GM12878 (cell line): ENCODE results near the gene RACK1. TPM values are rescaled to one million over a fixed set of nuclear protein-coding genes. Genes with fewer than 3 reads are reported as not detected.

Experiments
- ATAC-seq: fragments of 200-7000 bp; cut with Tn5 transposase; 3 replicates; pipeline ENCODE4 v1.9.1; 2020; ENCODE audit warnings: mild to moderate bottlenecking, moderate library complexity
- BruUV-seq: library from RNA; stranded (reverse); fragments of 400-500 nt; replicated peaks from 2 replicates; lab custom pipeline; 2021; lab: Mats Ljungman, UMichigan
- CTCF ChIA-PET: fragments of 300-600 bp; sonication (Branson Sonifier 250); formaldehyde crosslinking; extraction: SDS; loops from one replicate; lab custom pipeline; 2021; ENCODE audit warnings: inconsistent platforms; lab: Yijun Ruan, JAX
- POLR2A ChIA-PET: fragments of 350-600 bp; formaldehyde crosslinking; extraction: SDS; loops from one replicate; lab custom pipeline; 2021; ENCODE audit warnings: inconsistent platforms; lab: Charles Lee
- RAD21 ChIA-PET: fragments of 300-600 bp; sonication (Branson Sonifier 250); formaldehyde crosslinking; loops from one replicate; lab custom pipeline; 2023; ENCODE audit warnings: antibody characterized with exemption; ENCODE audit not compliant: unreplicated experiment; lab: Charles Lee
- SMC1A ChIA-PET: fragments of 300-600 bp; sonication (Branson Sonifier 250); formaldehyde crosslinking; loops from one replicate; lab custom pipeline; 2023; ENCODE audit not compliant: unreplicated experiment, uncharacterized antibody; lab: Charles Lee
- DNase-seq: peaks from one replicate; pipeline ENCODE4 v3.0.0-alpha.2; 2011; ENCODE audit warnings: low read depth, low spot score
- FAIRE-seq: peaks from 3 replicates; lab custom pipeline; 2011; peaks lifted over from hg19 to GRCh38; lab: Jason Lieb, UNC
- H2AFZ ChIP-seq: 2 replicates; pipeline ENCODE4 v1.6.0; 2011; ENCODE audit warnings: low read depth, low read length, control low read depth; ENCODE audit not compliant: control insufficient read depth
- H3K27ac ChIP-seq: 2 replicates; pipeline ENCODE4 v1.5.1; 2011; ENCODE audit warnings: control low read depth; ENCODE audit not compliant: control insufficient read depth, insufficient read depth
- H3K27me3 ChIP-seq, 2 experiments: replicated peaks in 1 of 2; 2 replicates each; pipeline versions ENCODE4 v1.6.0 to v1.6.1; 2011; ENCODE audit warnings: low read length in 1 of 2; ENCODE audit not compliant: control insufficient read depth in 2 of 2, insufficient read depth in 2 of 2
- H3K36me3 ChIP-seq, 2 experiments: 2 replicates each; pipeline ENCODE4 v1.5.1; 2011; ENCODE audit warnings: low read length in 1 of 2; ENCODE audit not compliant: control insufficient read depth in 2 of 2, insufficient read depth in 2 of 2
- H3K4me1 ChIP-seq: 2 replicates; pipeline ENCODE4 v1.6.1; 2011; ENCODE audit warnings: mild to moderate bottlenecking, low read length, moderate library complexity, mixed read lengths; ENCODE audit not compliant: control insufficient read depth, insufficient read depth
- H3K4me2 ChIP-seq: 2 replicates; pipeline ENCODE4 v1.6.0; 2011; ENCODE audit warnings: control low read depth; ENCODE audit not compliant: control insufficient read depth, insufficient read depth
- H3K4me3 ChIP-seq: fragments of 200-600 bp; sonication (generic); 2 replicates; pipeline ENCODE4 v1.5.1; 2016
- H3K79me2 ChIP-seq: 2 replicates; pipeline ENCODE4 v1.6.0; 2011; ENCODE audit warnings: low read length; ENCODE audit not compliant: control insufficient read depth, insufficient read depth
- H3K9ac ChIP-seq: 2 replicates; pipeline ENCODE4 v1.8.0; 2011; ENCODE audit warnings: low read length, control low read depth, mixed read lengths; ENCODE audit not compliant: control insufficient read depth, insufficient read depth
- H3K9me3 ChIP-seq: replicated peaks from 3 replicates; pipeline ENCODE4 v1.5.1; 2011; ENCODE audit warnings: mild to moderate bottlenecking, low read length; ENCODE audit not compliant: control insufficient read depth, insufficient read depth
- H4K20me1 ChIP-seq: 2 replicates; pipeline ENCODE4 v1.6.0; 2011; ENCODE audit not compliant: control insufficient read depth, insufficient read depth
- ATF7 ChIP-seq: fragments of 450-650 bp; IDR thresholded peaks from 2 replicates; pipeline ENCODE4 v1.6.1; 2016; ENCODE audit warnings: low read depth, mild to moderate bottlenecking
- CREM ChIP-seq: IDR thresholded peaks from 2 replicates; pipeline ENCODE4 v1.6.1; 2014; ENCODE audit warnings: antibody characterized with exemption, low read depth
- EP300 ChIP-seq, 2 experiments: fragments of 150-350 bp in 1 of 2; IDR thresholded peaks; 2 replicates each; pipeline ENCODE4 v1.6.1; 2011 to 2012; ENCODE audit warnings: low read depth in 2 of 2, low read length in 2 of 2, borderline replicate concordance in 1 of 2, improper control_type of control experiment in 1 of 2, inconsistent platforms in 1 of 2; ENCODE audit not compliant: control insufficient read depth in 1 of 2
- MTA3 ChIP-seq: IDR thresholded peaks from 2 replicates; pipeline ENCODE4 v1.6.1; 2012; ENCODE audit warnings: low read length, inconsistent platforms, borderline replicate concordance
- MXI1 ChIP-seq: fragments of 150-350 bp; IDR thresholded peaks from 2 replicates; pipeline ENCODE4 v1.6.1; 2011; ENCODE audit warnings: low read depth, mild to moderate bottlenecking, inconsistent platforms, low read length, improper control_type of control experiment
- POLR2A ChIP-seq: IDR thresholded peaks from 2 replicates; pipeline ENCODE4 v1.6.1; 2011; ENCODE audit warnings: low read depth, mild to moderate bottlenecking, low read length
- POLR2AphosphoS5 ChIP-seq: IDR thresholded peaks from 2 replicates; pipeline ENCODE4 v1.6.1; 2011; ENCODE audit warnings: mild to moderate bottlenecking, low read length, inconsistent platforms
- POU2F2 ChIP-seq: IDR thresholded peaks from 3 replicates; pipeline ENCODE4 v1.6.1; 2011; ENCODE audit warnings: low read depth, mild to moderate bottlenecking, low read length, borderline replicate concordance
- RB1 ChIP-seq: fragments of 450-650 bp; formaldehyde crosslinking; IDR thresholded peaks from 2 replicates; pipeline ENCODE4 v1.6.1; 2017; ENCODE audit warnings: mild to moderate bottlenecking, borderline replicate concordance
- SMAD5 ChIP-seq: IDR thresholded peaks from 2 replicates; pipeline ENCODE4 v1.6.1; 2016; ENCODE audit warnings: antibody characterized with exemption, low read depth
- SREBF2 ChIP-seq: IDR thresholded peaks from 2 replicates; pipeline ENCODE4 v1.6.1; 2012; ENCODE audit warnings: mild to moderate bottlenecking, low read length
- TCF12 ChIP-seq: IDR thresholded peaks from 2 replicates; pipeline ENCODE4 v1.6.1; 2011; ENCODE audit warnings: low read depth, mild to moderate bottlenecking, low read length
- ZSCAN29 ChIP-seq: fragments of 450-650 bp; IDR thresholded peaks from 2 replicates; pipeline ENCODE4 v1.6.1; 2017; ENCODE audit warnings: mild to moderate bottlenecking, moderate library complexity
- ZZZ3 ChIP-seq: IDR thresholded peaks from 2 replicates; pipeline ENCODE4 v1.6.1; 2011; ENCODE audit warnings: low read depth; ENCODE audit not compliant: control insufficient read depth, insufficient read length
- WGBS: methylation state at CpG from one replicate; pipeline ENCODE4 v1.1.6; 2016; ENCODE audit warnings: low lambda C conversion rate; ENCODE audit not compliant: insufficient replicate concordance, insufficient coverage; ENCODE audit errors: missing lambda C conversion rate; 5-methylcytosine and 5-hydroxymethylcytosine counted together
- in situ Hi-C: fragments of 300-500 bp; cut with MboI; formaldehyde crosslinking; loops from 9 replicates; pipeline ENCODE4 v1.14.3; 2018; ENCODE audit warnings: mixed read lengths
- intact Hi-C: fragments of 100-400 bp; cut with micrococcal nuclease; formaldehyde crosslinking; loops from one replicate; pipeline ENCODE4 v1.14.2; 2022; ENCODE audit not compliant: unreplicated experiment
- polyA plus RNA-seq, 11 experiments: library from polyadenylated mRNA; depleted of rRNA in 4 of 11; unstranded in 6 of 11; stranded (reverse) in 5 of 11; fragments of >200 nt; fragmentation: Nextera tagmentation in 4 of 11; fragmentation: Illumina TruSeq in 1 of 11; extraction: Ambion mirVana in 4 of 11; extraction: Trizol in 1 of 11; gene quantifications; 1 replicate in 1 of 11; 2 replicates in 10 of 11; pipeline versions ENCODE4 v1.2.1 to v1.2.3, GENCODE V29; 2011 to 2016; ENCODE audit warnings: inconsistent platforms in 2 of 11, missing spikeins in 2 of 11, low read depth in 1 of 11
- total RNA-seq, 4 experiments: library from RNA; depleted of rRNA in 3 of 4; stranded (reverse); fragments of >200 nt in 3 of 4; fragmentation: Illumina TruSeq in 1 of 4; extraction: Trizol in 1 of 4; gene quantifications; 2 replicates each; pipeline versions ENCODE4 v1.2.1 to v1.2.3, GENCODE V29; 2013 to 2021
- TF ChIP-seq, protein P1 (sequence below): fragments of 450-650 bp; IDR thresholded peaks from 2 replicates; pipeline ENCODE4 v1.6.1; 2017; ENCODE audit warnings: mild to moderate bottlenecking, moderate library complexity
- TF ChIP-seq, protein P2 (sequence below): fragments of 450-650 bp; IDR thresholded peaks from 2 replicates; pipeline ENCODE4 v1.6.1; 2014; ENCODE audit warnings: mild to moderate bottlenecking
- TF ChIP-seq, protein P3 (sequence below): fragments of 450-650 bp; formaldehyde crosslinking; IDR thresholded peaks from 2 replicates; pipeline ENCODE4 v1.4.0; 2022; ENCODE audit warnings: mild to moderate bottlenecking, moderate library complexity

The RACK1 gene
- total and polyA plus RNA-seq, 10 of the 15 experiments (the other 5 are each of a cell fraction or from before 2014, with no cell fraction given) = 1,365 to 6,584 (median 4,167) TPM

DNA sequence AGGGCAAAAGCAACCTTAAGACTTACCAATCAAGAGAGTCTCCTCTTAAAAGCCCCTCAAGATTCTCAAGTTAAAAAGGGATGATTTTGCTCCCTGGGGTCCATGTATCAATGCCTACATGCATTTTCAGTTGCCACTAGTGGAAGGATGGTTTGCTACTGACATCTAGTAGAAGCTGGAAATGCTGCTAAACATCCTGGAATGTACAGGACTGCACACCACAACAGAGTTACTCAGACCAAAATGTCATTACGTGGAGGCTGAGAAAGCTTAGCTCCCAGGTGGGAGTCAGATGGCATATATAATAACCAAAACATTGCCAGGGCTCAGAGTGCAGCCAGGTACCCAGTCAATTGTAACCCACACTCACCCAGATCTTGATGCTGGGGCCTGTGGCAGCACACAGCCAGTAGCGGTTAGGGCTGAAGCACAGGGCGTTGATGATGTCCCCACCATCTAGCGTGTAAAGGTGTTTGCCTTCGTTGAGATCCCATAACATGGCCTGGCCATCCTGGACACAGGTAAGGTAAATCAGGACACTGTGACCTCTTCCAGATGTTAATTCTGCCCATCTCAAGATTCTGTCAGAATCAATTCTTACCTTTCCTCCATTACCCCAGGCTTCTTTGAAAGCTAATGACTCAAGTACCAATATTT, 5.8 kb downstream of the RACK1 start:
- Histone ChIP-seq H3K27me3 (no peaks in the 10 kb centered on the region), H3K36me3 (peaks cover 52 to 53% of the 10 kb centered on the region in 2 experiments), H4K20me1 (peaks cover 17% of the 10 kb centered on the region), H3K4me3 (no peak overlapping the region; the same call in 1 of the 2 replicates), H3K9me3 (no peaks in the 10 kb centered on the region), H3K27ac (no peak overlapping the region), H3K79me2 (peaks cover 48% of the 10 kb centered on the region), H3K4me1 (peaks cover 11% of the 10 kb centered on the region), H2AFZ (no peak overlapping the region), H3K9ac (no peak overlapping the region), H3K4me2 (no peak overlapping the region)
- ChIA-PET RAD21 (no interaction called here), CTCF (interaction anchor here (0.7 kb wide), 1 partner anchor 19 kb away, joined by 3 read pairs; no protein-coding TSS in a partner anchor), SMC1A (no interaction called here), POLR2A (interaction anchor here (0.9 to 1.8 kb wide), 4 partner anchors 10 to 46 kb away, joined by 3 to 7 read pairs (median 4); partner anchors contain the start of gene TRIM41)
- no peak for ATAC-seq
- in situ Hi-C loops = no loop called here
- WGBS = 87% methylated on average over 5 of the region's 5 CpGs
- DNase-seq = no peak
- no TSS peak for BruUV-seq
- intact Hi-C loops = no loop called here
- no peak for FAIRE-seq
- TF ChIP-seq ATF7 (no peak), ZSCAN29 (no peak), POLR2A (peak; percentile 59; the same call in 1 of the 2 replicates), RB1 (no peak), SREBF2 (no peak), CREM (no peak), POU2F2 (no peak), MXI1 (no peak), ZZZ3 (no peak), MTA3 (no peak), POLR2AphosphoS5 (peak; percentile 58; the same call in 1 of the 2 replicates), EP300 (IDR thresholded peaks at IDR 0.05; ENCODE audit: borderline replicate concordance in 1 of 2, control insufficient read depth in 1 of 2, low read depth in 2 of 2, low read length in 2 of 2) (no peak), TCF12 (no peak), SMAD5 (no peak; the same call in 1 of the 2 replicates)
- TF ChIP-seq, protein P1, sequence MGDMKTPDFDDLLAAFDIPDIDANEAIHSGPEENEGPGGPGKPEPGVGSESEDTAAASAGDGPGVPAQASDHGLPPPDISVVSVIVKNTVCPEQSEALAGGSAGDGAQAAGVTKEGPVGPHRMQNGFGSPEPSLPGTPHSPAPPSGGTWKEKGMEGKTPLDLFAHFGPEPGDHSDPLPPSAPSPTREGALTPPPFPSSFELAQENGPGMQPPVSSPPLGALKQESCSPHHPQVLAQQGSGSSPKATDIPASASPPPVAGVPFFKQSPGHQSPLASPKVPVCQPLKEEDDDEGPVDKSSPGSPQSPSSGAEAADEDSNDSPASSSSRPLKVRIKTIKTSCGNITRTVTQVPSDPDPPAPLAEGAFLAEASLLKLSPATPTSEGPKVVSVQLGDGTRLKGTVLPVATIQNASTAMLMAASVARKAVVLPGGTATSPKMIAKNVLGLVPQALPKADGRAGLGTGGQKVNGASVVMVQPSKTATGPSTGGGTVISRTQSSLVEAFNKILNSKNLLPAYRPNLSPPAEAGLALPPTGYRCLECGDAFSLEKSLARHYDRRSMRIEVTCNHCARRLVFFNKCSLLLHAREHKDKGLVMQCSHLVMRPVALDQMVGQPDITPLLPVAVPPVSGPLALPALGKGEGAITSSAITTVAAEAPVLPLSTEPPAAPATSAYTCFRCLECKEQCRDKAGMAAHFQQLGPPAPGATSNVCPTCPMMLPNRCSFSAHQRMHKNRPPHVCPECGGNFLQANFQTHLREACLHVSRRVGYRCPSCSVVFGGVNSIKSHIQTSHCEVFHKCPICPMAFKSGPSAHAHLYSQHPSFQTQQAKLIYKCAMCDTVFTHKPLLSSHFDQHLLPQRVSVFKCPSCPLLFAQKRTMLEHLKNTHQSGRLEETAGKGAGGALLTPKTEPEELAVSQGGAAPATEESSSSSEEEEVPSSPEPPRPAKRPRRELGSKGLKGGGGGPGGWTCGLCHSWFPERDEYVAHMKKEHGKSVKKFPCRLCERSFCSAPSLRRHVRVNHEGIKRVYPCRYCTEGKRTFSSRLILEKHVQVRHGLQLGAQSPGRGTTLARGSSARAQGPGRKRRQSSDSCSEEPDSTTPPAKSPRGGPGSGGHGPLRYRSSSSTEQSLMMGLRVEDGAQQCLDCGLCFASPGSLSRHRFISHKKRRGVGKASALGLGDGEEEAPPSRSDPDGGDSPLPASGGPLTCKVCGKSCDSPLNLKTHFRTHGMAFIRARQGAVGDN = no peak
- TF ChIP-seq, protein P2, sequence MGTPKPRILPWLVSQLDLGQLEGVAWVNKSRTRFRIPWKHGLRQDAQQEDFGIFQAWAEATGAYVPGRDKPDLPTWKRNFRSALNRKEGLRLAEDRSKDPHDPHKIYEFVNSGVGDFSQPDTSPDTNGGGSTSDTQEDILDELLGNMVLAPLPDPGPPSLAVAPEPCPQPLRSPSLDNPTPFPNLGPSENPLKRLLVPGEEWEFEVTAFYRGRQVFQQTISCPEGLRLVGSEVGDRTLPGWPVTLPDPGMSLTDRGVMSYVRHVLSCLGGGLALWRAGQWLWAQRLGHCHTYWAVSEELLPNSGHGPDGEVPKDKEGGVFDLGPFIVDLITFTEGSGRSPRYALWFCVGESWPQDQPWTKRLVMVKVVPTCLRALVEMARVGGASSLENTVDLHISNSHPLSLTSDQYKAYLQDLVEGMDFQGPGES = no peak
- TF ChIP-seq, protein P3, sequence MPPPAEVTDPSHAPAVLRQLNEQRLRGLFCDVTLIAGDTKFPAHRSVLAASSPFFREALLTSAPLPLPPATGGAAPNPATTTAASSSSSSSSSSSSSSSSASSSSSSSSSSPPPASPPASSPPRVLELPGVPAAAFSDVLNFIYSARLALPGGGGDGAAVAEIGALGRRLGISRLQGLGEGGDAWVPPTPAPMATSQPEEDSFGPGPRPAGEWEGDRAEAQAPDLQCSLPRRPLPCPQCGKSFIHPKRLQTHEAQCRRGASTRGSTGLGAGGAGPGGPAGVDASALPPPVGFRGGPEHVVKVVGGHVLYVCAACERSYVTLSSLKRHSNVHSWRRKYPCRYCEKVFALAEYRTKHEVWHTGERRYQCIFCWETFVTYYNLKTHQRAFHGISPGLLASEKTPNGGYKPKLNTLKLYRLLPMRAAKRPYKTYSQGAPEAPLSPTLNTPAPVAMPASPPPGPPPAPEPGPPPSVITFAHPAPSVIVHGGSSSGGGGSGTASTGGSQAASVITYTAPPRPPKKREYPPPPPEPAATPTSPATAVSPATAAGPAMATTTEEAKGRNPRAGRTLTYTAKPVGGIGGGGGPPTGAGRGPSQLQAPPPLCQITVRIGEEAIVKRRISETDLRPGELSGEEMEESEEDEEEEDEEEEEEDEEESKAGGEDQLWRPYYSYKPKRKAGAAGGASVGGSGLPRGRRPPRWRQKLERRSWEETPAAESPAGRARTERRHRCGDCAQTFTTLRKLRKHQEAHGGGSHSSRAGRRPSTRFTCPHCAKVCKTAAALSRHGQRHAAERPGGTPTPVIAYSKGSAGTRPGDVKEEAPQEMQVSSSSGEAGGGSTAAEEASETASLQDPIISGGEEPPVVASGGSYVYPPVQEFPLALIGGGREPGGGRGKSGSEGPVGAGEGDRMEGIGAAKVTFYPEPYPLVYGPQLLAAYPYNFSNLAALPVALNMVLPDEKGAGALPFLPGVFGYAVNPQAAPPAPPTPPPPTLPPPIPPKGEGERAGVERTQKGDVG (CRISPR knock-in tag) = no peak
